ENCODE measurements around the gene ULK4.

DNA sequence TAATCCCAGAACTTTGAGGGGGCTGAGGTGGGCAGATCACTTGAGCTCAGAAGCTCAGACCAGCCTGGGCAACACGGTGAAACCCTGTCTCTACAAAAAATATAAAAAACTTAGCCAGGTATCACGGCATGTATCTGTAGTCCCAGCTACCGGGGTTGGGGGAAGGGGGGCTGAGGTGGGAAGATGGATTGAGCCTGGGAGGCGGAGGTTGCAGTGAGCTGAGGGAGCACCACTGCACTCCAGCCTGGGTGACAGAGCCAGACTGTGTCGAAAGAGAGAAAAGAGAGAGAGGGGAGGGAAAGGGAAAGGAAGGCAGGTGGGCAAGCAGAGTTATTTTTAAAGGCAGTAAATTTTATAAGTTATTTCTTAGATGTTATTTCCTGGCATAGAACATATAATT is 368.1 kb downstream of the ULK4 start:
- TF ChIP-seq, protein P1, sequence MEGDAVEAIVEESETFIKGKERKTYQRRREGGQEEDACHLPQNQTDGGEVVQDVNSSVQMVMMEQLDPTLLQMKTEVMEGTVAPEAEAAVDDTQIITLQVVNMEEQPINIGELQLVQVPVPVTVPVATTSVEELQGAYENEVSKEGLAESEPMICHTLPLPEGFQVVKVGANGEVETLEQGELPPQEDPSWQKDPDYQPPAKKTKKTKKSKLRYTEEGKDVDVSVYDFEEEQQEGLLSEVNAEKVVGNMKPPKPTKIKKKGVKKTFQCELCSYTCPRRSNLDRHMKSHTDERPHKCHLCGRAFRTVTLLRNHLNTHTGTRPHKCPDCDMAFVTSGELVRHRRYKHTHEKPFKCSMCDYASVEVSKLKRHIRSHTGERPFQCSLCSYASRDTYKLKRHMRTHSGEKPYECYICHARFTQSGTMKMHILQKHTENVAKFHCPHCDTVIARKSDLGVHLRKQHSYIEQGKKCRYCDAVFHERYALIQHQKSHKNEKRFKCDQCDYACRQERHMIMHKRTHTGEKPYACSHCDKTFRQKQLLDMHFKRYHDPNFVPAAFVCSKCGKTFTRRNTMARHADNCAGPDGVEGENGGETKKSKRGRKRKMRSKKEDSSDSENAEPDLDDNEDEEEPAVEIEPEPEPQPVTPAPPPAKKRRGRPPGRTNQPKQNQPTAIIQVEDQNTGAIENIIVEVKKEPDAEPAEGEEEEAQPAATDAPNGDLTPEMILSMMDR (IDR thresholded peaks at IDR 0.05) = no peak
- no peak for TF ChIP-seq POLR2AphosphoS5 (IDR thresholded peaks at IDR 0.05; ENCODE audit: low read depth, low read length)
